ENCODE measurements around the gene DGKA.
"Not testable (repeated sequence)": the region's sequence is repeated elsewhere in the genome, so short reads cannot be mapped to it uniquely, and the experiment has no call there.

DGKA gene

DNA sequence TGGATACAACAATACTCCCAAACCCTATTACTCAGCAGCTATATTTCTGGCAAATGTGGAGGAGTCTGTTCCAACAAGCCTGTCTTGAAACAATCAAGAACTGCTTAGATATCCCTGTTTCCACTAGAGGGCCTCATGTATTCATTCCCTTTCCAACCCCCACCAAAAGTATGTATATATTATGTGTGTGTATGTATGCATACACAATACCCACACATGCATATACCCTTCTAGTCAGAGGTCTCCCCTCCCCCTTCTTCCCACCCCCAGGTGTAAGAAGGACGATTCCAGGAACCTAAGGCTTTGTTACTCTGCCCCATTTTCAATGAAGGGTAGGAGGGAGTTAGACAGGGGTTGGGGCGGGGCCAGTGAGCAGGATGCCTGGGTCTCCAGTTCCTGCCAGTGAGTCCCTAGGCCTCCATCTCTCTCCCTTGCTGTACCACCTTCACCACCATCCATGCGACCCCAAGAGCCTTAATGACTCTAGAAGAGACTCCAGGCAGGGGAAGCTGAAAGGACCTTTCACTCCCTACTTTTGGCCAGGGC lies at the start of gene DGKA:
Gene DGKA (plus strand): TSS at position 392 of the 546 bp plus-strand sequence. CDS start 5,342 bp downstream, outside the sequence.
- peaks cover 7% of the 10 kb centered on the region for H3K4me1 ChIP-seq (ENCODE audit: control insufficient read depth, insufficient read depth, low read length)
- peak within 1 kb of the TSS; percentile 87 for H3K4me3 ChIP-seq (ENCODE audit: low read depth, low read length)
- peak within 1 kb of the TSS; percentile 51 for H3K9ac ChIP-seq (ENCODE audit: low read depth, low read length)

DNA sequence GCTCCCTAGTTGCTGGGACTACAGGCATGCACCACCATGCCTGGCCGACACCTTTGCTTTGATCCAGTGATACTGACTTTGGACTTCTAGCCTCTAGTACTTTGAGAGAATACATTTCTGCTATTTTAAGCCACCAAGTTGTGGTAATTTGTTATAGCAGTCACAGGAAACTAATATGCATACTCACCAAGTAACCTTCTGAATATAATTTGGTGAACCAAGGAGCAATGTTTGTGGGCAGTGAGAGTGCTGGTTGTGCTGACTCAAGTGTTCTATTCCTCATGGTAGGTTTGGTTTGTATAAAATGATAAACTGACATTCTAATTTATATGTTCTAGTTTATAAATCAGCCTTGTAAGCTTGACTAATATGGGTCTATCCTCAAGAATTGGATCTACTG lies 45.8 kb upstream of the DGKA start:
- Histone ChIP-seq H3K9ac (ENCODE audit: low read depth, low read length) (no peak overlapping the region), H3K9me3 (ENCODE audit: control insufficient read depth, insufficient read depth, low read length) (no peaks in the 10 kb centered on the region), H3K4me3 (ENCODE audit: low read depth, low read length) (no peak overlapping the region), H3K4me1 (ENCODE audit: control insufficient read depth, insufficient read depth, low read length) (no peaks in the 10 kb centered on the region), H3K27me3 (ENCODE audit: control insufficient read depth, insufficient read depth, low read length) (no peaks in the 10 kb centered on the region), H3K36me3 (ENCODE audit: control insufficient read depth, insufficient read depth, low read length) (no peaks in the 10 kb centered on the region)

More for the DNA sequence above, at the start of gene DGKA:
- Histone ChIP-seq H3K27me3 (ENCODE audit: control insufficient read depth, insufficient read depth, low read length) (peaks cover 44% of the 10 kb centered on the region), H3K9me3 (ENCODE audit: control insufficient read depth, insufficient read depth, low read length) (no peaks in the 10 kb centered on the region), H3K36me3 (ENCODE audit: control insufficient read depth, insufficient read depth, low read length) (no peaks in the 10 kb centered on the region)

DNA sequence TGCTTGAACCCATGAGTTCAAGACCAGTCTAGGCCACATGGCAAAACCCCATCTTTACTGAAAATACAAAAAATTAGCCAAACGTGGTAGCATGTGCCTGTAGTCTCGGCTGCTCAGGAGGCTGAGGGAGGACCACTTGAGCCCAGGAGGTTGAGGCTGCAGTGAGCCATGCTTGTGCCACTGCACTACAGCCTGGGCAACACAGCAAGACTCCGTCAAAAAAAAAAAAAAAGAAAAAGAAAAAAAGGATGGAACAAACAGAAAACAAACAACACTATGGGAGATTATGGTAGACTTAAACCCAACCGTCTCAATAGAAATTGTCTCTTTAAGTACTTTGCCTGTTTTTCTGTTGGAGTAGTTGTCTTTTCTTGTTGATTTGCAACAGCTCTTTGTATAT lies 39.7 kb upstream of the DGKA start:
- Histone ChIP-seq H3K4me1 (ENCODE audit: control insufficient read depth, insufficient read depth, low read length) (no peaks in the 10 kb centered on the region), H3K9ac (ENCODE audit: low read depth, low read length) (no peak overlapping the region), H3K4me3 (ENCODE audit: low read depth, low read length) (no peak overlapping the region), H3K36me3 (ENCODE audit: control insufficient read depth, insufficient read depth, low read length) (no peaks in the 10 kb centered on the region), H3K9me3 (ENCODE audit: control insufficient read depth, insufficient read depth, low read length) (no peaks in the 10 kb centered on the region), H3K27me3 (ENCODE audit: control insufficient read depth, insufficient read depth, low read length) (no peaks in the 10 kb centered on the region)

DNA sequence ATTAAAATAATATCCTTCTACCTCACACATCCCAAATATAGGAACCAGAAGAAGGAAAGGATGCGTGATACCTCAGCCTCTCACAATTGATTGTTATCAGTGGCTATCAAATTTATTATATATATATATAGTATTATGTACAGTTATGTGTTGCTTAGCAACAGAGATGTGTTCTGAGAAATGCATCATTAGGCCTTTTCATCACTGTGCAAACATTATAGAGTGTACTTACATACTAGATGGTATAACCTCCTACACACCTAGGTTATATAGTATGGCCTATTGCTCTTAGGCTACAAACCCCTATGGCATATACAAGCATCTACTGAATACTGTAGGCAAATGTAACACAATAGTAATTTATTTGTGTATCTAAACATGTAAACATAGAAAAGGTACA lies 37.2 kb upstream of the DGKA start:
- Histone ChIP-seq H3K4me3 (ENCODE audit: low read depth, low read length) (no peak overlapping the region), H3K9ac (ENCODE audit: low read depth, low read length) (no peak overlapping the region), H3K4me1 (ENCODE audit: control insufficient read depth, insufficient read depth, low read length) (no peaks in the 10 kb centered on the region), H3K36me3 (ENCODE audit: control insufficient read depth, insufficient read depth, low read length) (no peaks in the 10 kb centered on the region), H3K9me3 (ENCODE audit: control insufficient read depth, insufficient read depth, low read length) (no peaks in the 10 kb centered on the region), H3K27me3 (ENCODE audit: control insufficient read depth, insufficient read depth, low read length) (no peaks in the 10 kb centered on the region)

DNA sequence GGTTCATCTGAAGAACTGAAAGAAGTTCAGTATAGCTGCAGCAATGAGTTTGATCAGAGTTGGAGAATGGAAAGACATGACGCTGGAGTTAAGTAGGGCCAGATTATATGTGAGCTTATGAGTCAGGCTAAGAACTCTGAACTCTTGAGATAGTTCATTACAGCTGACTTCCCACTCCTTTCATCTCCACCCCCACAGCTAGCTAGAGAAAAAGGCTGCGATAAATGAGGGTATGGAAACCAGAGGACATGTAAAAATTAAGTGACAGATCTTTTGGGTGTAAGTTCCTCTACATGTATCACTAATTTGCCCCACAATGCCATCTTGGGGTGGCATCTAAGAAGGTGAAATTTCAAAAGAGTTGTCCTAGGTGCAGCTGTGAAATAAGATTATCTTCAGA lies 31.9 kb upstream of the DGKA start:
- Histone ChIP-seq H3K9ac (ENCODE audit: low read depth, low read length) (no peak overlapping the region), H3K36me3 (ENCODE audit: control insufficient read depth, insufficient read depth, low read length) (peaks cover 19% of the 10 kb centered on the region), H3K4me3 (ENCODE audit: low read depth, low read length) (no peak overlapping the region), H3K9me3 (ENCODE audit: control insufficient read depth, insufficient read depth, low read length) (no peaks in the 10 kb centered on the region), H3K27me3 (ENCODE audit: control insufficient read depth, insufficient read depth, low read length) (no peaks in the 10 kb centered on the region), H3K4me1 (ENCODE audit: control insufficient read depth, insufficient read depth, low read length) (no peaks in the 10 kb centered on the region)

DNA sequence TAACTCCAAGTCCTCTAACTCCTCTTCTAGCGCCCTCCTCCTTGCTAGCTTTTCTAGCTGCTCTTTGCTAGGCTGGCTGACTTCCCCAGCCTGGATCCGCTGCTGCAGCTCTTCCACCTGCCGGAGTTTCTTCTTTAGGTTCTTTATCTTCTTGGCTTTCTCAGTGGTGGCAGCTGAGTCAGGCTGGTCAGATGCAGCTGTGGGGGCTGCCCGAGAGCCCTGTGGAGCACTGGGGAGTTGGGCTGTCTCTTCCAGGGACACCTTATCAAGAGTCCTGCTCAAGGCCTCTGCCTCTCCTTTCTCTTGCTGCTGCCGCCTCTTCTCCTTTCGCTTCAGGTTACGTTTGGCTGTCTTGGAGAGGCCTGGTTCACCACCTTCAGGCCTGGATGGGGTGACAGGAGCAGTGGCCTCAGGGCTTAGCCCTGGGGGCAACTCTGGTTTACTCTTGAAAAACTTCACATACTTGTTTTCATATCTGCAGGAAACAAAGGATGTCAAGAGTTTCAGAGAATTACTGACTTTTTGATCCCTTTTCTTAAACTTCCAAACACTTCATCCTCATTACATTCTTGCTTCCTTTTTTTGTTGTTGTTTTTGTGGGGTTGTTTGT lies 29.0 kb upstream of the DGKA start:
- no peaks in the 10 kb centered on the region for H3K9me3 ChIP-seq (ENCODE audit: control insufficient read depth, insufficient read depth, low read length)
- H3K9ac ChIP-seq (ENCODE audit: low read depth, low read length), result no peak overlapping the region

DNA sequence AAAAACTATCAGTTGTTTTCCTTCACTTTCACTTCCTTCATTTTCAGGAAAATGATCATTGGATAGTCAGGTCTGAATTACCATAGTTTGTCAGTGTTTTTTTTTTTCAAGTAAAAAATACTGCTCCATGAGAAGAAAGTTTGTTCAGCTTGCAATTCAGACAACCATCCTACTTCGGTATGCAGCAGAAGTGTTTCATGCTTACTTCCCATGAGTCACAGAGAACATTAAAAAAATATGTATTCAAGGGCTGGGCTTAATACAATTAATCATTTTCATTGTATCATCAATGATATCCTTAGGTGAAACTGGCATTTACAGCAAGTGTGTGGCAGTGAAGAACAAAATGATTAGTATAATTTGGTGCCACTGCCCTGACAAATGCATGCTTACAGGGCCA lies 24.9 kb upstream of the DGKA start:
- no peaks in the 10 kb centered on the region for H3K27me3 ChIP-seq (ENCODE audit: control insufficient read depth, insufficient read depth, low read length)
- peaks cover 2% of the 10 kb centered on the region for H3K4me1 ChIP-seq (ENCODE audit: control insufficient read depth, insufficient read depth, low read length)
- H3K4me3 ChIP-seq (ENCODE audit: low read depth, low read length), result no peak overlapping the region
- H3K36me3 ChIP-seq (ENCODE audit: control insufficient read depth, insufficient read depth, low read length), result peaks cover 13% of the 10 kb centered on the region
- no peak overlapping the region for H3K9ac ChIP-seq (ENCODE audit: low read depth, low read length)
- no peaks in the 10 kb centered on the region for H3K9me3 ChIP-seq (ENCODE audit: control insufficient read depth, insufficient read depth, low read length)

More for the DNA sequence above, 29.0 kb upstream of the DGKA start:
- Histone ChIP-seq H3K27me3 (ENCODE audit: control insufficient read depth, insufficient read depth, low read length) (no peaks in the 10 kb centered on the region), H3K4me3 (ENCODE audit: low read depth, low read length) (no peak overlapping the region), H3K4me1 (ENCODE audit: control insufficient read depth, insufficient read depth, low read length) (no peaks in the 10 kb centered on the region), H3K36me3 (ENCODE audit: control insufficient read depth, insufficient read depth, low read length) (peaks cover 19% of the 10 kb centered on the region)

DNA sequence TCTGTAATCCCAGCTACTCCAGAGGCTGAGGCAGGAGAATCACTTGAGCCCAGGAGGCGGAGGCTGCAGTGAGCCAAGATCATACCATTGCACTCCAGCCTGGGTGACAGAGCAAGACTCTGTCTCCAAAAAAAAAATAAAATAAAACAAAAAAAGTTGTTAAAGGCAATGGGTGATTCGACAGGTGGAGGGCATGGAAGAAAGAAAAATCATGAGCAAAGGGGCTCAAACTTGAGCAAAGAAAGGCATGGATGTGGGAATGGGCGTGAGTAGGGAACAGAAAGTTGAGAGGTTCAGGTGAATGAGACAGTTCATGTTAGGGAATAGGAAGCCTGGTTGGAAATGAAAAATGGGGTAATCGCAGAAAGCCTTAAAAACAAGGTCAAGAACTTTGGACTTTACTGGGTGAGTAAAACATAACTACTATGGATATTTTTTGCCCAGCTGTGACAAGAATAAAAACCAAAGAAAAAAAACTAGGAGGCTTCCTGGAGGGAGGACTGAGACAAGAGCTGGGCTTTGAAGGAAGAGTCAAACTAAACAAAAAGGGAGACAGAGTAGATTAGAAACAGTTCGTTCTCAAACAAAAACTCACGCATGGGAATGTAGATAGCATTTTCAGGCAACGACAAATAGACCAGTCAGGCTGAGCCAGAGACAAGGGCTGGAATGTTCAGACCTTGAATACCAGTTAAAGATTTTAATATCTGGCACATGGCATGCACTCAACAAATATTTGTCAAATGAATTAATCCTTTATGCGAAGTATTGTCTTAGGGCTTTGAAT lies 22.0 kb upstream of the DGKA start:
- Histone ChIP-seq H3K4me3 (ENCODE audit: low read depth, low read length) (no peak overlapping the region), H3K9ac (ENCODE audit: low read depth, low read length) (peak overlapping the region; percentile 28), H3K27me3 (ENCODE audit: control insufficient read depth, insufficient read depth, low read length) (no peaks in the 10 kb centered on the region), H3K36me3 (ENCODE audit: control insufficient read depth, insufficient read depth, low read length) (no peaks in the 10 kb centered on the region), H3K4me1 (ENCODE audit: control insufficient read depth, insufficient read depth, low read length) (peaks cover 2% of the 10 kb centered on the region), H3K9me3 (ENCODE audit: control insufficient read depth, insufficient read depth, low read length) (no peaks in the 10 kb centered on the region)

DNA sequence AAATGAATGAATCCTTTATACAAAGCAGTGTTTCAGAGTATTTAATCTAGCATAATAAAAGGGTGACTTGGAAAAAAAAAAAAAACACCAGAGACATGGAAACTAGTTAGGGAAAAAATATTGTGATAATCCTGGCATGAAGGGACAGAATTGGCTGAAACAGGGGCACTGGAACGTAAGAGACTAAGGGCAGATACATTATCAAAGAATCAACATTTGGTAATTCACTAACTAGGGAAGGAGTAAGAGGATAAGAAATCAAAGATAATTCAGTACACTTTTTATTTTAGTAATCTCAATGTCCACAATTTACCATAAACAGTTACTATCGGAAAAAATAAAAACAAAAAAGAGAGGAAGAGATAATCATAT lies 21.5 kb upstream of the DGKA start:
- Histone ChIP-seq H3K27me3 (ENCODE audit: control insufficient read depth, insufficient read depth, low read length) (no peaks in the 10 kb centered on the region), H3K4me1 (ENCODE audit: control insufficient read depth, insufficient read depth, low read length) (peaks cover 2% of the 10 kb centered on the region), H3K9ac (ENCODE audit: low read depth, low read length) (peak overlapping the region; percentile 28), H3K36me3 (ENCODE audit: control insufficient read depth, insufficient read depth, low read length) (no peaks in the 10 kb centered on the region), H3K4me3 (ENCODE audit: low read depth, low read length) (no peak overlapping the region), H3K9me3 (ENCODE audit: control insufficient read depth, insufficient read depth, low read length) (no peaks in the 10 kb centered on the region)

DNA sequence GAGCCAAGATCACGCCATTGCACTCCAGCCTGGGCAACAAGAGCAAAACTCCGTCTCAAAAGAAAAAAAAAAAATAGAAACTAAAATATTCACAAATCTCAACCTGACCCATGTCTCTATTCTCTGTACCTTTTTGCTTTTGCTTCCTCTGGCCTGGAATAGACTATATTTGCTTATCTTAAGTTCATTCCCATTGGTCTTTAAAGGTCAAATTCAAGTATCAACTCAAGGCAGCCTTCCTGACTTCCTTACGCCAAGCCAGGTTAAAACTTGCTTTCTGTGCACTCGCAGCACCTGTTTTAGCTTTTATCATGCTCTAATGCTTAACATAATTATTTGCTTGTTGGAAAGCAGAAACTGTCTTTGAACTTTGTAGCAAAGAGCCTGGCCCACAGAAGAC lies 18.1 kb upstream of the DGKA start:
- Histone ChIP-seq H3K27me3 (ENCODE audit: control insufficient read depth, insufficient read depth, low read length) (no peaks in the 10 kb centered on the region), H3K36me3 (ENCODE audit: control insufficient read depth, insufficient read depth, low read length) (no peaks in the 10 kb centered on the region), H3K4me3 (ENCODE audit: low read depth, low read length) (no peak overlapping the region), H3K9me3 (ENCODE audit: control insufficient read depth, insufficient read depth, low read length) (no peaks in the 10 kb centered on the region), H3K9ac (ENCODE audit: low read depth, low read length) (no peak overlapping the region), H3K4me1 (ENCODE audit: control insufficient read depth, insufficient read depth, low read length) (peaks cover 2% of the 10 kb centered on the region)

DNA sequence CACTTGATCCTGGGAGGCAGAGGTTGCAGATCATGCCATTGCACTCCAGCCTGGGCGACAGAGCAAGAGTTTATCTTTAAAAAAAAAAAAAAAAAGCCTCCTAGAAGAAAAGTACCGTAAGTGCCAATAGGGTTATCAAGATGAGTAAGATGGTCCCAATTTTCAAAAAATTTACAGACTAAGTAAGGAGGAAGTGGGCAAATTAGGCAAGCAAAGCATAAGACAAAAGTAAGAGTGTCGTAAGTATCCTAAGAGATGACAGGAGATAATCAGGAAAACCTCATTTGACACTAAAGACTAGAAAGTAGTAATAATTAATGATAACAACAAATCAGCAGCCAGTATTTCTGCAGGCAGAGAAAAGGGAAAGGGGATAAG lies 15.5 kb upstream of the DGKA start:
- Histone ChIP-seq H3K4me3 (ENCODE audit: low read depth, low read length) (no peak overlapping the region), H3K9ac (ENCODE audit: low read depth, low read length) (no peak overlapping the region), H3K27me3 (ENCODE audit: control insufficient read depth, insufficient read depth, low read length) (no peaks in the 10 kb centered on the region), H3K9me3 (ENCODE audit: control insufficient read depth, insufficient read depth, low read length) (no peaks in the 10 kb centered on the region), H3K4me1 (ENCODE audit: control insufficient read depth, insufficient read depth, low read length) (no peaks in the 10 kb centered on the region), H3K36me3 (ENCODE audit: control insufficient read depth, insufficient read depth, low read length) (no peaks in the 10 kb centered on the region)

DNA sequence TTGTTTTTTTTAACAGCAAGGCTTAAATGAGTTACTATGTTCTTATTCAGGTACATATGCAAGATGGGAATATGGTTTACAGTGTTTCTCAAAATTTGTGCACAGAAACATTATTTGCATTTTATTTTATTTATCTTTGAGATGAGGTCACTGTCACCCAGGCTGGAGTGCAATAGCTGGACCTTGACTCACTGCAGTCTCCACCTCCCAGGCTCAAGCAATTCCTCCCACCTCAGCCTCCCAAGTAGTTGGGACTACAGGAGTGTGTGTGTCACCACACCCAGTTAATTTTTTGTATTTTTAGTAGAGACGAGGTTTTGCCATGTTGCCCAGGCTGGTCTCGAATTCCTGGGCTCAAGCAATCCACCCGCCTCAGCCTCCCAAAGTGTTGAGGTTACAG lies 11.9 kb upstream of the DGKA start:
- not testable (repeated sequence) for H3K36me3 ChIP-seq (ENCODE audit: control insufficient read depth, insufficient read depth, low read length); H3K4me1 ChIP-seq (ENCODE audit: control insufficient read depth, insufficient read depth, low read length); H3K4me3 ChIP-seq (ENCODE audit: low read depth, low read length); H3K27me3 ChIP-seq (ENCODE audit: control insufficient read depth, insufficient read depth, low read length); H3K9ac ChIP-seq (ENCODE audit: low read depth, low read length); H3K9me3 ChIP-seq (ENCODE audit: control insufficient read depth, insufficient read depth, low read length)

Measured in iPS-15b (cell line).